GM12878 (cell line): ENCODE measurements around the gene GAS2L2. TPM values are rescaled to one million over a fixed set of nuclear protein-coding genes. Genes with fewer than 3 reads are reported as not detected.

Experiments
- ATAC-seq: fragments of 200-7000 bp; cut with Tn5 transposase; 3 replicates; pipeline ENCODE4 v1.9.1; 2020; ENCODE audit warnings: mild to moderate bottlenecking, moderate library complexity
- BruUV-seq: library from RNA; stranded (reverse); fragments of 400-500 nt; replicated peaks from 2 replicates; lab custom pipeline; 2021; lab: Mats Ljungman, UMichigan
- CTCF ChIA-PET: fragments of 300-600 bp; sonication (Branson Sonifier 250); formaldehyde crosslinking; extraction: SDS; loops from one replicate; lab custom pipeline; 2021; ENCODE audit warnings: inconsistent platforms; lab: Yijun Ruan, JAX
- POLR2A ChIA-PET: fragments of 350-600 bp; formaldehyde crosslinking; extraction: SDS; loops from one replicate; lab custom pipeline; 2021; ENCODE audit warnings: inconsistent platforms; lab: Charles Lee
- RAD21 ChIA-PET: fragments of 300-600 bp; sonication (Branson Sonifier 250); formaldehyde crosslinking; loops from one replicate; lab custom pipeline; 2023; ENCODE audit warnings: antibody characterized with exemption; ENCODE audit not compliant: unreplicated experiment; lab: Charles Lee
- SMC1A ChIA-PET: fragments of 300-600 bp; sonication (Branson Sonifier 250); formaldehyde crosslinking; loops from one replicate; lab custom pipeline; 2023; ENCODE audit not compliant: unreplicated experiment, uncharacterized antibody; lab: Charles Lee
- DNase-seq: peaks from one replicate; pipeline ENCODE4 v3.0.0-alpha.2; 2011; ENCODE audit warnings: low read depth, low spot score
- FAIRE-seq: peaks from 3 replicates; lab custom pipeline; 2011; peaks lifted over from hg19 to GRCh38; lab: Jason Lieb, UNC
- H2AFZ ChIP-seq: 2 replicates; pipeline ENCODE4 v1.6.0; 2011; ENCODE audit warnings: low read depth, low read length, control low read depth; ENCODE audit not compliant: control insufficient read depth
- H3K27ac ChIP-seq: 2 replicates; pipeline ENCODE4 v1.5.1; 2011; ENCODE audit warnings: control low read depth; ENCODE audit not compliant: control insufficient read depth, insufficient read depth
- H3K27me3 ChIP-seq, 2 experiments: replicated peaks in 1 of 2; 2 replicates each; pipeline versions ENCODE4 v1.6.0 to v1.6.1; 2011; ENCODE audit warnings: low read length in 1 of 2; ENCODE audit not compliant: control insufficient read depth in 2 of 2, insufficient read depth in 2 of 2
- H3K36me3 ChIP-seq, 2 experiments: 2 replicates each; pipeline ENCODE4 v1.5.1; 2011; ENCODE audit warnings: low read length in 1 of 2; ENCODE audit not compliant: control insufficient read depth in 2 of 2, insufficient read depth in 2 of 2
- H3K4me1 ChIP-seq: 2 replicates; pipeline ENCODE4 v1.6.1; 2011; ENCODE audit warnings: mild to moderate bottlenecking, low read length, moderate library complexity, mixed read lengths; ENCODE audit not compliant: control insufficient read depth, insufficient read depth
- H3K4me2 ChIP-seq: 2 replicates; pipeline ENCODE4 v1.6.0; 2011; ENCODE audit warnings: control low read depth; ENCODE audit not compliant: control insufficient read depth, insufficient read depth
- H3K4me3 ChIP-seq: fragments of 200-600 bp; sonication (generic); 2 replicates; pipeline ENCODE4 v1.5.1; 2016
- H3K79me2 ChIP-seq: 2 replicates; pipeline ENCODE4 v1.6.0; 2011; ENCODE audit warnings: low read length; ENCODE audit not compliant: control insufficient read depth, insufficient read depth
- H3K9ac ChIP-seq: 2 replicates; pipeline ENCODE4 v1.8.0; 2011; ENCODE audit warnings: low read length, control low read depth, mixed read lengths; ENCODE audit not compliant: control insufficient read depth, insufficient read depth
- H3K9me3 ChIP-seq: replicated peaks from 3 replicates; pipeline ENCODE4 v1.5.1; 2011; ENCODE audit warnings: mild to moderate bottlenecking, low read length; ENCODE audit not compliant: control insufficient read depth, insufficient read depth
- H4K20me1 ChIP-seq: 2 replicates; pipeline ENCODE4 v1.6.0; 2011; ENCODE audit not compliant: control insufficient read depth, insufficient read depth
- ATF2 ChIP-seq: IDR thresholded peaks from 2 replicates; pipeline ENCODE4 v1.6.1; 2012; ENCODE audit warnings: low read length, inconsistent platforms
- CEBPB ChIP-seq, 2 experiments: fragments of 150-350 bp in 1 of 2; IDR thresholded peaks; 2 replicates each; pipeline ENCODE4 v1.6.1; 2012 to 2014; ENCODE audit warnings: low read depth in 2 of 2, low read length in 2 of 2, borderline replicate concordance in 1 of 2, inconsistent platforms in 1 of 2
- ELK1 ChIP-seq: IDR thresholded peaks from 2 replicates; pipeline ENCODE4 v1.6.1; 2012; ENCODE audit warnings: low read depth, low read length, improper control_type of control experiment
- ETV6 ChIP-seq, 2 experiments: fragments of 450-650 bp in 1 of 2; IDR thresholded peaks in 1 of 2; conservative IDR thresholded peaks in 1 of 2; 2 replicates each; pipeline ENCODE4 v1.6.1; 2014; ENCODE audit warnings: antibody characterized with exemption in 1 of 2, borderline replicate concordance in 1 of 2, low read depth in 1 of 2, mild to moderate bottlenecking in 1 of 2, moderate library complexity in 1 of 2
- GABPA ChIP-seq: IDR thresholded peaks from 2 replicates; pipeline ENCODE4 v1.6.1; 2014; ENCODE audit warnings: antibody characterized with exemption, low read depth, mild to moderate bottlenecking, inconsistent platforms
- KDM1A ChIP-seq: fragments of 200-600 bp; sonication (generic); IDR thresholded peaks from 2 replicates; pipeline ENCODE4 v1.6.1; 2016; ENCODE audit warnings: borderline replicate concordance
- KLF5 ChIP-seq: fragments of 450-650 bp; IDR thresholded peaks from 2 replicates; pipeline ENCODE4 v1.6.1; 2014; ENCODE audit warnings: mild to moderate bottlenecking; ENCODE audit not compliant: partially characterized antibody
- LARP7 ChIP-seq: fragments of 450-650 bp; IDR thresholded peaks from 2 replicates; pipeline ENCODE4 v1.6.1; 2017; ENCODE audit warnings: mild to moderate bottlenecking
- NBN ChIP-seq: fragments of 450-650 bp; IDR thresholded peaks from 2 replicates; pipeline ENCODE4 v1.6.1; 2016
- NR2C2 ChIP-seq: IDR thresholded peaks from 2 replicates; pipeline ENCODE4 v1.6.1; 2011; ENCODE audit warnings: borderline replicate concordance, low read depth; ENCODE audit not compliant: control insufficient read depth, insufficient read length
- NRF1 ChIP-seq: conservative IDR thresholded peaks from 2 replicates; pipeline ENCODE4 v1.6.1; 2011; ENCODE audit warnings: mild to moderate bottlenecking, low read depth, low read length, improper control_type of control experiment
- SREBF1 ChIP-seq: IDR thresholded peaks from 2 replicates; pipeline ENCODE4 v1.6.1; 2012; ENCODE audit warnings: mild to moderate bottlenecking, low read length
- STAT1 ChIP-seq: fragments of 450-650 bp; conservative IDR thresholded peaks from 2 replicates; pipeline ENCODE4 v1.6.1; 2014; ENCODE audit warnings: antibody characterized with exemption, mild to moderate bottlenecking
- USF2 ChIP-seq: IDR thresholded peaks from 2 replicates; pipeline ENCODE4 v1.6.1; 2011; ENCODE audit warnings: low read depth, low read length, improper control_type of control experiment, borderline replicate concordance
- WGBS: methylation state at CpG from one replicate; pipeline ENCODE4 v1.1.6; 2016; ENCODE audit warnings: low lambda C conversion rate; ENCODE audit not compliant: insufficient replicate concordance, insufficient coverage; ENCODE audit errors: missing lambda C conversion rate; 5-methylcytosine and 5-hydroxymethylcytosine counted together
- in situ Hi-C: fragments of 300-500 bp; cut with MboI; formaldehyde crosslinking; loops from 9 replicates; pipeline ENCODE4 v1.14.3; 2018; ENCODE audit warnings: mixed read lengths
- intact Hi-C: fragments of 100-400 bp; cut with micrococcal nuclease; formaldehyde crosslinking; loops from one replicate; pipeline ENCODE4 v1.14.2; 2022; ENCODE audit not compliant: unreplicated experiment
- polyA plus RNA-seq, 11 experiments: library from polyadenylated mRNA; depleted of rRNA in 4 of 11; unstranded in 6 of 11; stranded (reverse) in 5 of 11; fragments of >200 nt; fragmentation: Nextera tagmentation in 4 of 11; fragmentation: Illumina TruSeq in 1 of 11; extraction: Ambion mirVana in 4 of 11; extraction: Trizol in 1 of 11; gene quantifications; 1 replicate in 1 of 11; 2 replicates in 10 of 11; pipeline versions ENCODE4 v1.2.1 to v1.2.3, GENCODE V29; 2011 to 2016; ENCODE audit warnings: inconsistent platforms in 2 of 11, missing spikeins in 2 of 11, low read depth in 1 of 11
- total RNA-seq, 4 experiments: library from RNA; depleted of rRNA in 3 of 4; stranded (reverse); fragments of >200 nt in 3 of 4; fragmentation: Illumina TruSeq in 1 of 4; extraction: Trizol in 1 of 4; gene quantifications; 2 replicates each; pipeline versions ENCODE4 v1.2.1 to v1.2.3, GENCODE V29; 2013 to 2021
- TF ChIP-seq, protein P1 (sequence below): fragments of 450-650 bp; IDR thresholded peaks from 2 replicates; pipeline ENCODE4 v1.6.1; 2017; ENCODE audit warnings: antibody characterized with exemption, mild to moderate bottlenecking, moderate library complexity

The GAS2L2 gene
- total and polyA plus RNA-seq, 10 of the 15 experiments (the other 5 are each of a cell fraction or from before 2014, with no cell fraction given), result 0.01 TPM; not detected in 9

DNA sequence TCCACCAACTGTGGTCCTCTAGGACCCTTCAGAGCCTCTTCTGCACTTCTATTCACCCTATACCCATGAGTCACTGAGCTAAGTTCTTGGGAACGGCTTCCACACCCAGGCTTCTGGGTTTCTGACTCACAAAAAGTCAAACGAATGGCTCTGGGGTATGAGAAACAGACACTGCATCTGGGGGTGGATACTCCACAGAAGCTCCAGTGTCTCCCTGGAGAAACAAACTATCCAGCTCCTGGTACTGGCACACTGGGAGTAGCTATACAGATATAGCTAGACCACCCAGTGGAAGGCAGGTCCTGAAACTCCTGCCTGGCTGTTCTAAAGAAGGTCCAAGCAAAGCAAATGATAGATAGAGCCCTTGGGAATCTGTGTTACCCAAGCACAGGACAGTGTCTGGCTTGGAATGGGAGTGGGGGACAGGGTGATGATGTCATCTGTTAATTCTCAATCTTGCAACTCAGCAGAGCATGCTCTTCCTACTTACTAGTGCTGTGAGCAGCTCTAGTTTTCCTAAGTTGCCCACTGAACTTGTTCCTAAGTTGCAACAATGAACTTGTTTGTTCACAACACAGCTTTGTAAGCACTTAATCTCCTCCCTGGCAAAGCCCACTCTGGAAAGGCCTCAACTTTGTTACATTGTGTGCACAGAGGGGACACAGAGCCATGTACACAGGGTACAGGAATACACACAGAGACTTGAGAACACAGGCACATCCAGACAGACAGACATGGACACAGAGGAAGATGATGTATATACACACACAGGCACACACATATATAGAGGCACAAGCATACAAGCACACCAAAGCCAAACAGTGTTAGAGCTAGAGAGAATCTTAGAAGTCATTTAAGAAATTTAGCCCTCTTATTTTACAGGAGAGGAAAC, 35.7 kb upstream of the GAS2L2 start:
- Histone ChIP-seq H3K4me1 (no peaks in the 10 kb centered on the region), H3K4me2 (no peak overlapping the region), H3K9me3 (no peaks in the 10 kb centered on the region), H3K4me3 (no peak overlapping the region), H3K79me2 (no peaks in the 10 kb centered on the region), H3K27ac (no peak overlapping the region), H4K20me1 (no peaks in the 10 kb centered on the region), H3K36me3 (no peaks in the 10 kb centered on the region), H3K27me3 (peaks cover 2 to 8% of the 10 kb centered on the region in 2 experiments; a peak in 2 of 4 replicates), H2AFZ (no peak overlapping the region), H3K9ac (no peak overlapping the region)
- POLR2A ChIA-PET, result no interaction called here
- intact Hi-C loops, result no loop called here
- TF ChIP-seq GABPA (no peak), KDM1A (no peak), CEBPB (IDR thresholded peaks at IDR 0.05; ENCODE audit: borderline replicate concordance in 1 of 2, low read depth in 2 of 2, low read length in 2 of 2) (no peak), KLF5 (no peak), LARP7 (no peak), STAT1 (no peak), USF2 (no peak), ELK1 (no peak), NBN (no peak), NRF1 (no peak), SREBF1 (no peak), ATF2 (no peak), ETV6 (conservative IDR thresholded peaks at IDR 0.05 in 1 of 2, IDR thresholded peaks at IDR 0.05 in 1 of 2; ENCODE audit: borderline replicate concordance in 1 of 2, low read depth in 1 of 2) (no peak), NR2C2 (no peak)
- TF ChIP-seq, protein P1, sequence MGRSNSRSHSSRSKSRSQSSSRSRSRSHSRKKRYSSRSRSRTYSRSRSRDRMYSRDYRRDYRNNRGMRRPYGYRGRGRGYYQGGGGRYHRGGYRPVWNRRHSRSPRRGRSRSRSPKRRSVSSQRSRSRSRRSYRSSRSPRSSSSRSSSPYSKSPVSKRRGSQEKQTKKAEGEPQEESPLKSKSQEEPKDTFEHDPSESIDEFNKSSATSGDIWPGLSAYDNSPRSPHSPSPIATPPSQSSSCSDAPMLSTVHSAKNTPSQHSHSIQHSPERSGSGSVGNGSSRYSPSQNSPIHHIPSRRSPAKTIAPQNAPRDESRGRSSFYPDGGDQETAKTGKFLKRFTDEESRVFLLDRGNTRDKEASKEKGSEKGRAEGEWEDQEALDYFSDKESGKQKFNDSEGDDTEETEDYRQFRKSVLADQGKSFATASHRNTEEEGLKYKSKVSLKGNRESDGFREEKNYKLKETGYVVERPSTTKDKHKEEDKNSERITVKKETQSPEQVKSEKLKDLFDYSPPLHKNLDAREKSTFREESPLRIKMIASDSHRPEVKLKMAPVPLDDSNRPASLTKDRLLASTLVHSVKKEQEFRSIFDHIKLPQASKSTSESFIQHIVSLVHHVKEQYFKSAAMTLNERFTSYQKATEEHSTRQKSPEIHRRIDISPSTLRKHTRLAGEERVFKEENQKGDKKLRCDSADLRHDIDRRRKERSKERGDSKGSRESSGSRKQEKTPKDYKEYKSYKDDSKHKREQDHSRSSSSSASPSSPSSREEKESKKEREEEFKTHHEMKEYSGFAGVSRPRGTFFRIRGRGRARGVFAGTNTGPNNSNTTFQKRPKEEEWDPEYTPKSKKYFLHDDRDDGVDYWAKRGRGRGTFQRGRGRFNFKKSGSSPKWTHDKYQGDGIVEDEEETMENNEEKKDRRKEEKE, result no peak
- CTCF ChIA-PET, result interaction anchor here (2.2 kb wide), 1 partner anchor 25 kb away, joined by 7 read pairs; no protein-coding TSS in a partner anchor
- SMC1A ChIA-PET, result interaction anchor here (1.2 kb wide), 1 partner anchor 25 kb away, joined by 3 read pairs; no protein-coding TSS in a partner anchor
- 15% methylated on average over 2 of the region's 2 CpGs for WGBS
- BruUV-seq, result no TSS peak
- DNase-seq (no peak), FAIRE-seq (no peak), ATAC-seq (no peak)
- RAD21 ChIA-PET, result no interaction called here
- in situ Hi-C loops, result no loop called here
